Measurements from ENCODE around the gene FADS2.

- TF ChIP-seq POLR2AphosphoS5 (IDR thresholded peaks at IDR 0.05; ENCODE audit: low read depth, low read length), result no peak
- TF ChIP-seq POLR2A (IDR thresholded peaks at IDR 0.05; ENCODE audit: low read depth, low read length), result no peak
Measured at GRCh38 chr11:61840371-61840770, 12.3 kb downstream of the FADS2 start.

All from GM12892 (cell line).